AG08395 (cell line): ENCODE measurements around the gene OVCA2.
"Not testable (repeated sequence)": the region's sequence is repeated elsewhere in the genome, so short reads cannot be mapped to it uniquely, and the experiment has no call there.

Experiments
- DNase-seq: peaks from one replicate; pipeline ENCODE4 v3.0.0; 2012; ENCODE audit warnings: mixed read lengths, low spot score

The OVCA2 gene

GRCh38 chr17:2041561-2042389, at the start of gene OVCA2:
OVCA2 (plus strand) TSS chr17:2042022; CDS start chr17:2042048, 26 bp downstream.
- DNase-seq, result peak; percentile 95

GRCh38 chr17:1992541-1992940, 49.3 kb upstream of the OVCA2 start:
- DNase-seq, result no peak

GRCh38 chr17:1994707-1995106, 47.1 kb upstream of the OVCA2 start:
- no peak for DNase-seq

DNA sequence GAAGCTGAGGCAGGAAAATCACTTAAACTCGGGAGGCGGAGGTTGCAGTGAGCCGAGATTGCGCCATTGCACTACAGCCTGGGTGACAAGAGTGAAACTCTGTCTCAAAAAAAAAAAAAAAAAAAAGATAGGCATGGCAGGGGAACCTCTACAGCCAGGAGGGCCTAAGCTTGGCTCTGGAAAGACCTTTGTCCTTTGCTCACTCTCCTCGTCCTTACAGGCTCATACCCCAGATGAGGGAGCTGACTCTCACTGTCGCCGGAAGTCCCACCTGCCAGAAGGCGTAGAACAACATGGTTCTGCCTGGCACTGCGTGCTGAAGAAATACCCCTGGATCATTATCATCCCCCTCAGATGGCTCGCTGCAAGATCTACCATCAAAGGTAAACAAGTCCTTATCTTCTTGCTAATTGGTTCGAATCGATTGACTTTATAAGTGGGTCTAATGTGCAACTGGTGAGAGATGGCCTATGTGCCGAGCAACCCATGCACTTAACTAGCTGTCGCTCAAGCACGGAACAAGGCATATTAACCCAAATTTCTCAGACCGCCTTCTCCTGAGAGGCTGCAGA, 46.4 kb upstream of the OVCA2 start:
- no peak for DNase-seq

GRCh38 chr17:1995907-1996799, 45.7 kb upstream of the OVCA2 start:
- no peak for DNase-seq

DNA sequence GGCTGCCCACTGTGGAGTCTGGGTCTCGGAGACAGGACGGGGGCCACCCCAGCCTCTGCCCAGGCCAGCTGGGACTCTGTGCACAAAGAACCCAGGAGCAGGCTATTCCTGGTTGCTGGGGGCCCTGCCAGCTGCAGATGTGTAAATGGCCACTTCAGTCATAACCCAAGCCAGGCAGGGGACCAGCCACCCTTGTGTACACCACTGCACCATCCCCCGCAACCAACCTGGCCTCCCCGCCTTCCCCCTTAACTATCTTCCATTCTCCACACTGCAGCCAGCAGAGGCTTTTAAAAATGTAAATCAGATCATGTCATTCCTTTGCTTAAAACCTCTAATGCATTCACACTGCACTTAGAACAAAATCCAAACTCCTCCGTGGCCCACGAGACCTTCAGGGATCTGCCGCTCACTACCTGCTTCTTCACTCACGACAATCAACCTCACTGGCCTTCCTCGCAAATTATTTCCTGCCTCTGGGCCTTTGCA, 45.0 kb upstream of the OVCA2 start:
- DNase-seq, result no peak

DNA sequence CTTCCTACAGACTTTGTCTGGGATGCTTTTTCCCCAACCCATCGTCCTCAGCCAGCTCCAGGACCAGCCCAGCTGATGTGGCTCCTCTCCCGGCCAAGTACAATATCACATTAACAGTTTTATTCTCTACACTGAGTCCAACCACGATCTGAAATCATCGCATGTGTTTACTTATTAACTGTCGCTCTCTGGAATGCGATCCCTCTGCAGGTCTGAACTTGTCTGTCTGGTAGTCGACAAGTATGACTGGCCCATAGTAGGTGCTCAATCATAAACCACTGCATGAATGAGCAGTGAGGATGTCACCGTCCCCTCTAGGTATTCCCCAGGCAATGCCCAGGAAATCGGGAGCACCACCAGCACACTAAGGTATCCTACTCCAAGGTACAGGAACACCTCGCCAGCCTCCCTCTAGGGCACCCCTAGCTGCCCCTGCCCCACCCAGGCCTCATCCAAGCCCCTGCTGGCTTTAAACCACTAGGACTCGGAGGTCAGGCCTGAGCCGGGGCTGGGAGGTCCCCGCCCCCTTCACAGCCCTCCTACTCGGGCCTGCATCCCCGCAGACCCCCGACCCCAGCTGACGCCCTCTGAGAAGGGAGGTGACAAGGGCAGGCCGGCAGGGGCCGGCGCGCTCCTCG, 44.4 kb upstream of the OVCA2 start:
- DNase-seq, result no peak

- peak; percentile 28 for DNase-seq
These were observed 43.7 kb upstream of the OVCA2 start for GRCh38 chr17:1997927-1998742.

GRCh38 chr17:1999557-2000251, 42.1 kb upstream of the OVCA2 start:
- DNase-seq, result peak; percentile 53

GRCh38 chr17:2002767-2003329, 39.0 kb upstream of the OVCA2 start:
- no peak for DNase-seq

DNA sequence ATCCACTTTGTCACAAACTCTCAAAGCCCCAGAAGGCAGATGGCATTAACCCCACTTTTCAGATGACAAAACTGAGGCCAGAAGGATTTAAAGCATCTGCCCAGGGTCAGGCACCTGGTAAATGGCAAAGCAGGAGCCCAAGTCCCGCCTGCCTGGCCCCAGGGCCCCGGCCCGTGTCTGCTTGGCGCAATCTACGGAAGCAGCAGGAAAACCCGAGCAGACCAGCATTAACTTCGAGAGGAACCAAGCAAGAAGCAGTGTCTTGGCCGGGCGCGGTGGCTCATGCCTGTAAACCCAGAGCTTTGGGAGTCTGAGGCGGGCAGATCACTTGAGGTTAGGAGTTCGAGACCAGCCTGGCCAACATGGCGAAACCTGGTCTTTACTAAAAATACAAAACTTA, 38.3 kb upstream of the OVCA2 start:
- DNase-seq, result no peak

DNA sequence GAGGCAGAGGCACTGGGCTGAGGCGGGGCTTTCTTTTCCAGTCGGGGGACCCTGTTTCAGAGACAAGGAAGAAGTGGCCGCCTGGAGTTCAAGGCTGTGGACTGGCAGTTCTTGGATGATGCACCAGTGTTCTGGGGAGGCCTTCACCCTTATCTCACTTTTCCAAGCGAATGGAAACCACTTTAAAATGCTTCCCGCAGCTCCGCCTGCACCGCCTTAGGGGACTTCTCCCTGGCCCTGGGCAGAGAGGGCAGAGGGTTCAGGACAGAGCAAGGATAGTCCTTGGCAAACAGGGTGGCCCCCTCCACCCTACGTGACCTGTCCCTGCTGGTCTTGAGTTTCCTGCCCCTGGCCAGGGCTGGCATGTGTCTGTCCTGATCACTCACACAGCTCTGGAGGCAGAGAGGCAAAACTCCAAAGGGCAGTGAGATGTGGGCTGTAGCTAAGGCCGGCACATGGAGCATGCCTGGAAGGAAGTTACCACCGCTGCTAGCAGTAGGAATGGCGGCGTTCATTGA, 37.3 kb upstream of the OVCA2 start:
- no peak for DNase-seq

DNA sequence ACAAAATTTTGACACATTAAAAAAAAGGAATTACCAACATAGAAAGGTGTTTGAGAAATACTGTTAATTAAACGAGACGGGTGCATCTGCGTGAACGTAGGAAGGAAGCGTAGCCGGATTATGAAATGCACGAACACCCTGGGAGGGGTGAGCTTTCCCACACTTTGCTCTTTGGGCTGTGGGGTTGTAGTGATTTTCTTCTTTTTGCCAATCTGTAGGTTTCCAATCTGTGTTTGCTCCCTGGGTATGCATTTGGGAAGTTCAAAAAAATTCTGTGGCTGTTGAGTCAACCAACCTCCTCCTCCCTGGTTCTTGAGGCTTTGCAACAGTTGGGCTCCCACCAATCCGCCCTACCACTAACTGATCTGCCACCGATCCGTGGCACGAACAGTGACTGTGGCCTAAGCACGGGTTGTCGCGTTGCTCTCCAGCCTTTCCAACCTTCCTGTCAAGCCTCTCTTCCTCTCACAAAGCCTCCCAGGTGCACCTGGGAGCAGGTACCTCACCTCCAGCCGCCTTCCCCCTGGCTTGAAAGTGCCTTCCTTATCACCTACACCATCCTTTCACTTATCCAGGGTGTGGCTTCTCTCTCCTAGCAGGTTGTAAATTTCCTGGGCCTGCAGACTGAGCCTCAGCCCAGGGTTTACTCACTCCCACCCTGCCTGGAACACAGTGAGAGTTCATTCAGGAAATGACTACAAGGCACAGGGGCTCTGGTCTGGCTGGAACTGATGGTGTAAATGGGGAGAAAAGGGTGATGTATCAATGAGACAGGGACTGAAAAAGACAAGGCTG, 33.3 kb upstream of the OVCA2 start:
- DNase-seq, result no peak

DNA sequence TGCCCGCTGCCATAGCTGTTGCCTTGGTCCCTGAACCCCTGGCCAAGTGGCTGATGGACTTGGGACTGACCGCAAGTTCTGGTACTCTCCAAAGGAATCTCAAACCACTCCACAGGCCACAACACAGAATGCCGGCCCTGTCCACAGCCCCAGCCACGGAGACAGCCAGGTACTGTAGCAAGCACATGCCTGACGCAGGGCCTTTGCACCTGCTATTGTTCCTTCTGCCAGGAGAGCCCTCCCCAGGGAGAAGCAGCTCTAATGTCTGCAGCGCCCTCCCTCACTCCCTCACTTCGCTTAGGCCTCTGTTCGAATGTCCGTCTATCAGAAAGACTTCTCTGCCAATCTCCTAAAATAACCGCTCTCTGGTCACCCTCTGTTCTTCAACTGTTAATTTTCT, 32.1 kb upstream of the OVCA2 start:
- DNase-seq, result no peak

DNA sequence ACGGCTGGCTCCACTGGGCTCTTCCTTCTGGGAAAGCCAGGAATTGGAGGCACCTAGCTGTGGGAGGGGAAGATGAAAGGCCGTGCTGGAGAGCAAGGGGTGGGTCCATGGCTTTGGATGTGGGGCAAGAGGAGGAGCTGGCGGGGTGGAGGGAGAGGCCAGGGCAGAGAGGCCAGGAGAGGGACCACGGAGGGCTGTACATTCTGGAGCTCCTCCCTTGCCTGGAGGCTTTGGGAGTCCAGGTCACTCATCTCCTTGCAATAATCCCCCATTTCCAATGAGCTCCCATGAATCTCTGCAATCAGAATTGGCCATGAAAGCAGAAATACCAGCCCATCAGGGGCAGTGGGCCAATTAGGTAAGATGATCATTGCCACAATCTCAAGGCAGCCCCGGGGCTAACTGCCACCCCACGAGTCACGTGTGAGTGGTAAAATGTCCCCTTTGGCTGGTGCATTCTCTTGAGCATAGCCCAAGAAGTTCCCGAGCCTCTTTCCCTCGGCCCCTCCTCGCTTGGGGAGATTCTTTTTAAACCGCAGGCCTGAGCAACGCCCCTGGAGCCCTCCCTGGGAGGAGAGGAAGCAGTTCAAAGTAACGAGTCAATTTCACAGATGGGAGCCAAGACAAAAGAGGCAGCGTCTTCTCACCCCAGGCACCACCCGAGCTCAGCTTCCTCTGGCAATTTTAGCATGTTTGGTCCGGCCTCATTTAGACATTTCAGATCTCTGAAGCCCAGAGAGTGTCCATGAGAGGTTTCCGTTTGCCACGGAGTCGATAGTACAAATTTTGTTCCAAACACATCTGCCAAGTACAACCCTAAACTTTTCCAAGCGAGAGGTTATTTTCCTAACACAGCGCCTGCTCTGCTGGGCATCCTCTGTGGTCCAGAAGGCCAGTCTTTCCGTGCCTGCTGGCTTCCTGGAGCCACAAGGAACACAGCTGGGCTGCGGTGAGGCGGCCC, 30.1 kb upstream of the OVCA2 start:
- DNase-seq, result peak; percentile 91

GRCh38 chr17:2012499-2012898, 29.3 kb upstream of the OVCA2 start:
- DNase-seq, result no peak

DNA sequence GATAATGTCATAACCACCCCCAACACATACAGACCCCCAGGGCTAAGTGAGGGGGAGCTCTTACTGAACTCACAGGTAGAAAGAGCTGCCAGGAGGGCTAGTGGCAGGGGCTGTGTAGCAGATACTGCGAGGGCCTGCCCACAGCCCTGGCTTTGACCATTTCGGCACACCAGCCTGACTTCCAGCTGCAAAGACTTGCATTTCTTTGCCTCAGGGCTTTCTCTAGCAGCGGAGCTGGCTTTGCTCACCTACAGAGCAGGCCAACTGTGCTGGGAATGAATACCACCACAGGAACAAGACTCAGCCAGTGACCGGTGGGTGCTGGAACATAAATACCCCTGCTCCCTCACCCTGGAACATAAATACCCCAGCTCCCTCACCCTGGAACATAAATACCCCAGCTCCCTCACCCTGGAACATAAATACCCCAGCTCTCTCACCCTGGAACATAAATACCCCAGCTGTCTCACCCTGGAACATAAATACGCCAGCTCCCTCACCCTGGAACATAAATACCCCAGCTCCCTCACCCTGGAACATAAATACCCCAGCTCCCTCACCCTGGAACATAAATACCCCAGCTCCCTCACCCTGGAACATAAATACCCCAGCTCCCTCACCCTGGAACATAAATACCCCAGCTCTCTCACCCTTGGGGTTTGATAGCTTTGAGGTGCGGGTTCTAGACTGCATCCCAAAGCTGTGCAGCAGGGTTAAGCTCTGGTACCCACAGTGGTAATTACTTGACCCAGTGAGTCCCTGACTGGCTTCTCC, 28.4 kb upstream of the OVCA2 start:
- not testable (repeated sequence) for DNase-seq
